CD4-positive, CD25-positive, alpha-beta regulatory T cell (primary cell): ENCODE measurements around the gene RSU1. TPM values are rescaled to one million over a fixed set of nuclear protein-coding genes. Genes with fewer than 3 reads are reported as not detected.

ENCODE experiments used
- ATAC-seq, 2 donors: fragments of 150-1000 bp; cut with Tn5 transposase; one replicate each; pipeline ENCODE4 v1.10.0; 2021; ENCODE audit warnings: low read depth in 2 of 2, moderate number of reproducible peaks in 2 of 2, moderate library complexity in 1 of 2
- DNase-seq, 3 donors: peaks; one replicate each; pipeline versions ENCODE4 v3.0.0 to v3.0.0-alpha.2; 2012 to 2022; ENCODE audit warnings: mixed read lengths in 1 of 3
- H3K27ac ChIP-seq: one replicate; pipeline ENCODE4 v1.7.0; 2013; ENCODE audit warnings: mild to moderate bottlenecking, low read length; ENCODE audit not compliant: insufficient read depth, poor library complexity, severe bottlenecking
- H3K27me3 ChIP-seq: one replicate; pipeline ENCODE4 v1.7.0; 2013; ENCODE audit warnings: low read length; ENCODE audit not compliant: control insufficient read depth, insufficient read depth
- H3K36me3 ChIP-seq: one replicate; pipeline ENCODE4 v1.7.0; 2013; ENCODE audit warnings: mild to moderate bottlenecking, low read length, moderate library complexity; ENCODE audit not compliant: control insufficient read depth, insufficient read depth
- H3K4me1 ChIP-seq: 2 replicates; pipeline ENCODE4 v1.7.0; 2013; ENCODE audit warnings: mild to moderate bottlenecking, low read length; ENCODE audit not compliant: insufficient read depth, control insufficient read depth, poor library complexity, severe bottlenecking
- H3K4me3 ChIP-seq: one replicate; pipeline ENCODE4 v1.7.0; 2013; ENCODE audit warnings: low read depth, mild to moderate bottlenecking, low read length, moderate library complexity
- H3K9me3 ChIP-seq, 2 experiments: 1 replicate in 1 of 2; 2 replicates in 1 of 2; pipeline ENCODE4 v1.7.0; 2013; ENCODE audit warnings: low read length in 2 of 2, mild to moderate bottlenecking in 1 of 2, moderate library complexity in 1 of 2; ENCODE audit not compliant: control insufficient read depth in 2 of 2
- H3K27ac Mint-ChIP-seq, 3 donors: one replicate each; pipeline ENCODE4 v1.8.0; 2020 to 2022; ENCODE audit warnings: mild to moderate bottlenecking in 3 of 3, mixed read lengths in 3 of 3, moderate library complexity in 2 of 3
- H3K27me3 Mint-ChIP-seq: one replicate; pipeline ENCODE4 v1.8.0; 2022; ENCODE audit warnings: mild to moderate bottlenecking, mixed read lengths
- H3K36me3 Mint-ChIP-seq: one replicate; pipeline ENCODE4 v1.8.0; 2020; ENCODE audit warnings: mixed read lengths
- H3K4me1 Mint-ChIP-seq, 4 donors: one replicate each; pipeline ENCODE4 v1.8.0; 2020 to 2022; ENCODE audit warnings: mixed read lengths in 4 of 4, mild to moderate bottlenecking in 1 of 4
- H3K4me3 Mint-ChIP-seq, 4 donors: one replicate each; pipeline ENCODE4 v1.8.0; 2020 to 2022; ENCODE audit warnings: mild to moderate bottlenecking in 4 of 4, mixed read lengths in 4 of 4, moderate library complexity in 3 of 4
- H3K9me3 Mint-ChIP-seq, 7 donors: one replicate each; pipeline ENCODE4 v1.8.0; 2020 to 2022; ENCODE audit warnings: mixed read lengths in 7 of 7, mild to moderate bottlenecking in 3 of 7, moderate library complexity in 2 of 7
- polyA plus RNA-seq, 4 donors: library from polyadenylated mRNA; unstranded; fragments of 300-500 nt; fragmentation: Illumina TruSeq; gene quantifications; one replicate each; pipeline ENCODE4 v1.2.3, GENCODE V29; 2021
- total RNA-seq: library from RNA; stranded (reverse); gene quantifications from one replicate; pipeline ENCODE4 v1.2.3, GENCODE V29; 2022

Gene RSU1
- total and polyA plus RNA-seq, 5 donors from 2014 or later = 69.2 to 165 (median 139) TPM

GRCh38 chr10:16770141-16770540 lies 47.1 kb downstream of the RSU1 start:
- no peaks in the 10 kb centered on the region for H3K4me1 ChIP-seq
- Mint-ChIP-seq H3K36me3 (peaks cover 9% of the 10 kb centered on the region), H3K4me1 (peaks cover 15 to 29% (median 23%) of the 10 kb centered on the region in 4 donors), H3K27me3 (no peaks in the 10 kb centered on the region), H3K4me3 (no peak overlapping the region), H3K9me3 (no peaks in the 10 kb centered on the region), H3K27ac (no peak overlapping the region)
- H3K36me3 ChIP-seq = peaks cover 5% of the 10 kb centered on the region
- no peak overlapping the region for H3K4me3 ChIP-seq
- ATAC-seq = no peak
- H3K9me3 ChIP-seq = no peaks in the 10 kb centered on the region
- no peak for DNase-seq
- no peak overlapping the region for H3K27ac ChIP-seq
- no peaks in the 10 kb centered on the region for H3K27me3 ChIP-seq

- H3K27me3 Mint-ChIP-seq = no peaks in the 10 kb centered on the region
Observed at GRCh38 chr10:16769331-16769730, 47.9 kb downstream of the RSU1 start.

GRCh38 chr10:16768702-16769101 lies 48.5 kb downstream of the RSU1 start:
- H3K9me3 ChIP-seq = no peaks in the 10 kb centered on the region
- Mint-ChIP-seq H3K36me3 (peaks cover 17% of the 10 kb centered on the region), H3K4me3 (no peak overlapping the region), H3K27ac (peak overlapping the region in 1 of 3 donors; percentile 68), H3K27me3 (no peaks in the 10 kb centered on the region), H3K9me3 (no peaks in the 10 kb centered on the region), H3K4me1 (peaks cover 15 to 33% (median 25%) of the 10 kb centered on the region in 4 donors)
- ATAC-seq (no peak), DNase-seq (no peak)
- no peaks in the 10 kb centered on the region for H3K4me1 ChIP-seq
- no peak overlapping the region for H3K4me3 ChIP-seq
- H3K36me3 ChIP-seq = peaks cover 13% of the 10 kb centered on the region
- no peaks in the 10 kb centered on the region for H3K27me3 ChIP-seq
- H3K27ac ChIP-seq = no peak overlapping the region

More at GRCh38 chr10:16769331-16769730, 47.9 kb downstream of the RSU1 start:
- Mint-ChIP-seq H3K9me3 (no peaks in the 10 kb centered on the region), H3K36me3 (peaks cover 13% of the 10 kb centered on the region), H3K4me3 (no peak overlapping the region), H3K27ac (no peak overlapping the region), H3K4me1 (peaks cover 15 to 32% (median 25%) of the 10 kb centered on the region in 4 donors)
- Histone ChIP-seq H3K9me3 (no peaks in the 10 kb centered on the region), H3K27me3 (no peaks in the 10 kb centered on the region), H3K27ac (no peak overlapping the region), H3K36me3 (peaks cover 11% of the 10 kb centered on the region), H3K4me3 (no peak overlapping the region), H3K4me1 (no peaks in the 10 kb centered on the region)
- no peak for DNase-seq
- ATAC-seq = no peak

- Mint-ChIP-seq H3K4me1 (peaks cover 14 to 21% (median 16%) of the 10 kb centered on the region in 4 donors), H3K27me3 (no peaks in the 10 kb centered on the region), H3K27ac (peak overlapping the region in 1 of 3 donors; percentile 6), H3K9me3 (no peaks in the 10 kb centered on the region), H3K4me3 (peak overlapping the region in 1 of 4 donors; percentile 62), H3K36me3 (peaks cover 30% of the 10 kb centered on the region)
- no peaks in the 10 kb centered on the region for H3K27me3 ChIP-seq
- no peaks in the 10 kb centered on the region for H3K4me1 ChIP-seq
- no peak overlapping the region for H3K4me3 ChIP-seq
- DNase-seq = no peak
- no peaks in the 10 kb centered on the region for H3K9me3 ChIP-seq
- H3K27ac ChIP-seq = no peak overlapping the region
- H3K36me3 ChIP-seq = peaks cover 21% of the 10 kb centered on the region
- ATAC-seq = no peak
Observed at GRCh38 chr10:16765509-16766375, 51.5 kb downstream of the RSU1 start.

GRCh38 chr10:16761300-16761699 lies 55.9 kb downstream of the RSU1 start:
- no peak for ATAC-seq
- peaks cover 43% of the 10 kb centered on the region for H3K36me3 ChIP-seq
- H3K4me1 ChIP-seq = no peaks in the 10 kb centered on the region
- peaks cover 12 to 19% (median 16%) of the 10 kb centered on the region in 4 donors for H3K4me1 Mint-ChIP-seq
- no peak overlapping the region for H3K27ac Mint-ChIP-seq
- H3K27ac ChIP-seq = no peak overlapping the region
- H3K9me3 ChIP-seq = no peaks in the 10 kb centered on the region
- H3K9me3 Mint-ChIP-seq = no peaks in the 10 kb centered on the region
- DNase-seq = no peak
- no peak overlapping the region for H3K4me3 ChIP-seq
- H3K27me3 ChIP-seq = no peaks in the 10 kb centered on the region
- H3K27me3 Mint-ChIP-seq = no peaks in the 10 kb centered on the region
- H3K4me3 Mint-ChIP-seq = no peak overlapping the region
- H3K36me3 Mint-ChIP-seq = peaks cover 36% of the 10 kb centered on the region

GRCh38 chr10:16756561-16757221 lies 60.5 kb downstream of the RSU1 start:
- Mint-ChIP-seq H3K36me3 (peaks cover 30% of the 10 kb centered on the region), H3K27ac (peak overlapping the region in 1 of 3 donors; percentile 44), H3K9me3 (no peaks in the 10 kb centered on the region), H3K4me3 (peak overlapping the region in 1 of 4 donors; percentile 18), H3K27me3 (no peaks in the 10 kb centered on the region), H3K4me1 (peaks cover 7 to 12% (median 9%) of the 10 kb centered on the region in 4 donors)
- Histone ChIP-seq H3K27me3 (no peaks in the 10 kb centered on the region), H3K27ac (no peak overlapping the region), H3K9me3 (no peaks in the 10 kb centered on the region), H3K36me3 (peaks cover 51% of the 10 kb centered on the region), H3K4me3 (no peak overlapping the region), H3K4me1 (no peaks in the 10 kb centered on the region)
- DNase-seq (no peak), ATAC-seq (no peak)

- no peak overlapping the region for H3K27ac Mint-ChIP-seq
Observed at GRCh38 chr10:16754765-16755164, 62.5 kb downstream of the RSU1 start.

More at GRCh38 chr10:16754765-16755164, 62.5 kb downstream of the RSU1 start:
- H3K27me3 Mint-ChIP-seq = no peaks in the 10 kb centered on the region
- H3K27me3 ChIP-seq = no peaks in the 10 kb centered on the region
- DNase-seq (no peak), ATAC-seq (no peak)
- no peak overlapping the region for H3K27ac ChIP-seq
- H3K4me1 Mint-ChIP-seq = peaks cover 4 to 12% (median 8%) of the 10 kb centered on the region in 4 donors
- peaks cover 63% of the 10 kb centered on the region for H3K36me3 ChIP-seq
- H3K9me3 Mint-ChIP-seq = no peaks in the 10 kb centered on the region
- peaks cover 37% of the 10 kb centered on the region for H3K36me3 Mint-ChIP-seq
- no peak overlapping the region for H3K4me3 ChIP-seq
- H3K4me1 ChIP-seq = no peaks in the 10 kb centered on the region
- H3K9me3 ChIP-seq = no peaks in the 10 kb centered on the region
- no peak overlapping the region for H3K4me3 Mint-ChIP-seq
